Measurements from ENCODE around the gene RAC3.

Gene RAC3

GRCh38 chr17:82041144-82041814, 9.8 kb downstream of the RAC3 start:
- no peak overlapping the region for H3K27ac ChIP-seq (ENCODE audit: low read depth, low read length, poor library complexity, severe bottlenecking)
- H3F3A ChIP-seq (ENCODE audit: insufficient read depth, low read length) = no peaks in the 10 kb centered on the region
- no peak overlapping the region for H3K9ac ChIP-seq (ENCODE audit: low read length)
- H2AFZ ChIP-seq (ENCODE audit: low read length) = no peak overlapping the region
- no peaks in the 10 kb centered on the region for H4K20me1 ChIP-seq (ENCODE audit: insufficient read depth, low read length)
- no peaks in the 10 kb centered on the region for H3K27me3 ChIP-seq (ENCODE audit: insufficient read depth, low read length)
- no peak for TF ChIP-seq CTCF (IDR thresholded peaks at IDR 0.05; ENCODE audit: low read length)
- no peak for TF ChIP-seq EZH2 (IDR thresholded peaks at IDR 0.05; ENCODE audit: borderline replicate concordance, low read length)
- peaks cover 12% of the 10 kb centered on the region for H3K4me1 ChIP-seq (ENCODE audit: insufficient read depth, low read length, severe bottlenecking)
- H3K36me3 ChIP-seq (ENCODE audit: insufficient read depth, low read length) = 0 out of 2 replicates have a peak, but pooled peaks cover 4% of the 10 kb centered on the region
- no peak overlapping the region for H3K4me2 ChIP-seq (ENCODE audit: low read length)
- H3K4me3 ChIP-seq (ENCODE audit: low read depth, low read length, poor library complexity, severe bottlenecking) = no peak overlapping the region
- H3K9me2 ChIP-seq (ENCODE audit: low read depth, low read length) = no peaks in the 10 kb centered on the region
- no peaks in the 10 kb centered on the region for H3K9me3 ChIP-seq (ENCODE audit: low read length)
- H3K79me2 ChIP-seq (ENCODE audit: insufficient read depth, low read length) = no peaks in the 10 kb centered on the region

GRCh38 chr17:82042649-82043048, 11.2 kb downstream of the RAC3 start:
- Histone ChIP-seq H3K9me2 (ENCODE audit: low read depth, low read length) (no peaks in the 10 kb centered on the region), H3K9ac (ENCODE audit: low read length) (no peak overlapping the region), H3K79me2 (ENCODE audit: insufficient read depth, low read length) (no peaks in the 10 kb centered on the region), H3K4me3 (ENCODE audit: low read depth, low read length, poor library complexity, severe bottlenecking) (no peak overlapping the region), H3K9me3 (ENCODE audit: low read length) (no peaks in the 10 kb centered on the region), H3K4me2 (ENCODE audit: low read length) (no peak overlapping the region), H3K36me3 (ENCODE audit: insufficient read depth, low read length) (no peaks in the 10 kb centered on the region), H4K20me1 (ENCODE audit: insufficient read depth, low read length) (no peaks in the 10 kb centered on the region), H2AFZ (ENCODE audit: low read length) (no peak overlapping the region), H3K27me3 (ENCODE audit: insufficient read depth, low read length) (no peaks in the 10 kb centered on the region), H3F3A (ENCODE audit: insufficient read depth, low read length) (no peaks in the 10 kb centered on the region), H3K4me1 (ENCODE audit: insufficient read depth, low read length, severe bottlenecking) (peaks cover 5% of the 10 kb centered on the region), H3K27ac (ENCODE audit: low read depth, low read length, poor library complexity, severe bottlenecking) (no peak overlapping the region)
- TF ChIP-seq EZH2 (IDR thresholded peaks at IDR 0.05; ENCODE audit: borderline replicate concordance, low read length) (no peak), CTCF (IDR thresholded peaks at IDR 0.05; ENCODE audit: low read length) (no peak)

- Histone ChIP-seq H3F3A (ENCODE audit: insufficient read depth, low read length) (no peaks in the 10 kb centered on the region), H3K27ac (ENCODE audit: low read depth, low read length, poor library complexity, severe bottlenecking) (no peak overlapping the region)
Observed at GRCh38 chr17:82043507-82043906, 12.0 kb downstream of the RAC3 start.

More at GRCh38 chr17:82043507-82043906, 12.0 kb downstream of the RAC3 start:
- TF ChIP-seq CTCF (IDR thresholded peaks at IDR 0.05; ENCODE audit: low read length) (no peak), EZH2 (IDR thresholded peaks at IDR 0.05; ENCODE audit: borderline replicate concordance, low read length) (no peak)
- H3K9me3 ChIP-seq (ENCODE audit: low read length) = no peaks in the 10 kb centered on the region
- H3K79me2 ChIP-seq (ENCODE audit: insufficient read depth, low read length) = no peaks in the 10 kb centered on the region
- H3K4me1 ChIP-seq (ENCODE audit: insufficient read depth, low read length, severe bottlenecking) = no peaks in the 10 kb centered on the region
- no peak overlapping the region for H3K4me3 ChIP-seq (ENCODE audit: low read depth, low read length, poor library complexity, severe bottlenecking)
- H2AFZ ChIP-seq (ENCODE audit: low read length) = no peak overlapping the region
- no peak overlapping the region for H3K4me2 ChIP-seq (ENCODE audit: low read length)
- H3K27me3 ChIP-seq (ENCODE audit: insufficient read depth, low read length) = no peaks in the 10 kb centered on the region
- H3K36me3 ChIP-seq (ENCODE audit: insufficient read depth, low read length) = no peaks in the 10 kb centered on the region
- H4K20me1 ChIP-seq (ENCODE audit: insufficient read depth, low read length) = no peaks in the 10 kb centered on the region
- H3K9me2 ChIP-seq (ENCODE audit: low read depth, low read length) = no peaks in the 10 kb centered on the region
- no peak overlapping the region for H3K9ac ChIP-seq (ENCODE audit: low read length)

Data from OCI-LY1 (cell line).